LoVo (cell line): ENCODE results near the gene IQGAP1.

Experiments used
- DNase-seq: peaks from one replicate; pipeline ENCODE4 v3.0.0-alpha.2; 2016; ENCODE audit warnings: low spot score

IQGAP1 gene

DNA sequence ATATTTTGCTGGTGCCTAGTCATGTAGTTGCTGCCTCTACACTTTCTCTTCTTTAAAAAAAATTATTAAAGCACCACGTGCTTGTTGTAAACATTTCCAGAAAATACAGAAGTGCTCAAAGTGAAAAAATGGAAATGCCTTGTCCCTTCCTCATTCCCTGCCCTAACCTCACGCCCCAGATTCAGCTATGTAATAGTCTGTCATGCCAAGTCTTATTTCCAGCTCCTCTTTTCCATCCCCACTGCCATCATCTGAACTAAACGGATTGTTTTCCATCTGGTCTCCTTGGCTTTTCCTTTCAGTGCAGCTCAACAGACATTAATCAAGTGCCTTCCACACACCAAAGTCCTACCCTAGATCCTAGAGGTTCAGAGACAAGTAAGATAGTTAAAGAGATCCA is 20.5 kb upstream of the IQGAP1 start:
- no peak for DNase-seq

- DNase-seq, result no peak
These were observed 13.0 kb upstream of the IQGAP1 start for GRCh38 chr15:90375071-90375470.

- no peak for DNase-seq
These were observed 11.3 kb upstream of the IQGAP1 start for GRCh38 chr15:90376789-90377188.

- DNase-seq, result no peak
These were observed 8.8 kb upstream of the IQGAP1 start for GRCh38 chr15:90379263-90379662.

DNA sequence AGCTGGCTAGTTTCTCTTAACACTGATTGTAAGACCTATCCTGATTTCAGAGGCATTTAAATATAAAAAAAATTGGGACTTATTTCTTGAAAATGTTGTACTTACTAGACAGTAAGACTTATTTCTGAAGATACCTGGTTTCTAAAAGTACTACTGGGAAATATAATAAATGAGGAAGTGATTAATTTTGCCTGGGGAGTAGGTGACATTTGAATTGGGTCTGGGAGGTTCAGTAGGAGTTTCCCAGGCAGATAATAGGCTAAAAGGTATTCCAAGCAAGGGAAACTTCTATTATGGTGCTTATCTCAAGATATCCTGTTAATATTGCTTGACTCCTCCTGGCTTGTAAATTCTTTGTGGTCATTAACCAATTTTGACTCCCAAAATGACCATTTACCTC is 6.5 kb upstream of the IQGAP1 start:
- no peak for DNase-seq

DNA sequence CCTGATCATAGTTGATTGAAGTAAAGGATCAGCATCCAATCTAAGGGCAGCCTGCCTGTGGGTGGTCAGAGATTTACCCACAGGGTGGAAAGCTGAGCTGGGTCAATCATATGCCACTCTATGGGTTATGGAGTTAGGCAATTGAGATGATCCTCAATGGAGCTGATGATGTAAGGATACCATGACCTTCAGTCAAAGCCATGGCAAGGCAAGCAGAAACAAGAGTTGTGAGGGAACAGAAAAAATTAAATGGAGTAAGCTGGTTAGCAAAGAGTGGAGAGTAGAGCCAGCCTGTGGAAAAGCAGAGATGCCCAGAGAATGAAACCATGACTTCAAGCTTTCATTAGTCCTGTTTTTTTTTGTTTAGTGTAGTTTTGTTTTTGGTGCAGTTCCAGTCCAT is 5.7 kb upstream of the IQGAP1 start:
- DNase-seq, result no peak

GRCh38 chr15:90386221-90386620 is 1.8 kb upstream of the IQGAP1 start:
- DNase-seq, result no peak

DNA sequence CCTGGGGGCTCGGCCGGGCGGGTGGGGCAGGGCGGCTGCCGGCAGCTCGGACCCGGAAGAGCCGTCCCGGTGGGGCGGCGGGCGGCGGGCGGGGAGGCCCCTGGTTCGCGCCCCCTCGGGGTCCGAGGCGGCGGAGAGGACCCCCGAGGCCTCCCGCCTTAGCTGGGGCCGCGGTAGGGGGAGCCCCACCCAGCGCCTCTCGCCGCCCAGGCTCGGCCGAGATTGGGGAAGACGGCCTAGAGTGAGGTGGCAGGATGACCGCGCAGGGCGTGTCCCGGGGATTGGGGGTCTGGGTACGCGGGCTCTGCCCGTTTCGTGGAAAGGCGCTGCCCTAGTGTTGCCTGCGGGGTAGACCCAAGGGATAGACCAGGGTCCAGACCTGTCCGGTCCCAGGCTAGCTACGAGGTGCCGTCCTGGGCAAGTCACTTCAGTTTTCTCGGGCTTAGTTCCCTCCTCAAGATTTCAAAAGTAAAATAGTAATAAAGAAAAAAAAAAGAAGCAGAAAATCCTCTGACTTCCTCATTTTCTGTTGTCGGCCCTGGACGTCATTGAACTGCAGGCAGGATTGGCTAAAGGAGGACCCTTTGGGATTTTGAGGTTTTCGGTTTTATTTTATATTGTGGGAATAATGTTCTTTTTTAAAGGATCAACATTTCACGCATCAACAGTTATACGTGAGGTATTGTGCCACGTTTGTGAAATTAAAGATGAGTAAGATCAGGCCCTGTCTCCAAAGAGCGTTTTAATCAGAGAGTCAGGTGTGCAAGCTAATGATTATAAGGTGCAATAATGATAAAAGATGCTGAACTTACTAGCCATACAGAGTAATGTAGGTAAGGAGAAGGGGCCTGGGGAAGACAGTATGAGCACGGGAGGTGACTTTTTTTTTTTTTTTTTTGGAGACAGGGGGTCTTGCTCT is 679 bp downstream of the IQGAP1 start:
- peak; percentile 60 for DNase-seq

DNA sequence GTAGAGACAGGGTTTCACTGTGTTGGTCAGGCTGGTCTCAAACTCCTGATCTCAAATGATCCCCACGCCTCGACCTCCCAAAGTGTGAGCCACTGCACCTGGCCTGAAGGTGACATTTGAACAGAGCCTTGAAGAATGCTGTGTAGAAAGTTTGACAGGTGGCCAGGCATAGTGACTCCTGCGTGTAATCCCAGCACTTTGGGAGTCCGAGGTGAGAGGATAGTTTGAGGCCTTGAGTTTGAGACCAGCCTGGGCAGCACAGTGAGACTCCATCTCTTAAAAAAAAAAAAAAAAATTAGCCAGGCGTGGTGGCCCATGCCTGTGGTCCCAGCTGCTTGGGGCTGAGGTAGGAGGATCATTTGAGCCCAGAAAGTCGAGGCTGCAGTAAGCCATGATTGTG is 1.5 kb downstream of the IQGAP1 start:
- DNase-seq, result no peak

GRCh38 chr15:90393040-90393439 is 5.0 kb downstream of the IQGAP1 start:
- no peak for DNase-seq

DNA sequence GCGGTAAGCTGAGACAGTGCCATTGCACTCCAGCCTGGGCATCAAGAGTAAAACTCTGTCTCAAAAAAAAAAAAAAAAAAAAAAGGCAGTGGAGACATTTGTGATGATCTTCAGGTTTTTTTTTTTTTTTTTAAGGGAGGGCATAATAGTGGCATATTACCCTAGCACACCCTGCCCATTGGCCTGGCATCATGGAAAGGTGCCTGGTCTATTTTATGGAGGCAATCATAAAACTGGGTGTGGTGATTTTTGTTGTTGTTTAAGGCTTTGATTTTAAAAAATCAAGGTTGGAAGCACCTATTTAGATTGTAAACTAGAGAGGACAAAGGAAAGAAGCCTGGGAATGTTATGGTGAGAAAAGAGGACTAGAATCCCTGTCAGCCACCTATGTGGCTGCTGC is 6.0 kb downstream of the IQGAP1 start:
- DNase-seq, result peak; percentile 38

GRCh38 chr15:90394748-90395442 is 6.9 kb downstream of the IQGAP1 start:
- no peak for DNase-seq

GRCh38 chr15:90396321-90396720 is 8.3 kb downstream of the IQGAP1 start:
- no peak for DNase-seq

- DNase-seq, result peak; percentile 24
These were observed 12.1 kb downstream of the IQGAP1 start for GRCh38 chr15:90400005-90400758.

DNA sequence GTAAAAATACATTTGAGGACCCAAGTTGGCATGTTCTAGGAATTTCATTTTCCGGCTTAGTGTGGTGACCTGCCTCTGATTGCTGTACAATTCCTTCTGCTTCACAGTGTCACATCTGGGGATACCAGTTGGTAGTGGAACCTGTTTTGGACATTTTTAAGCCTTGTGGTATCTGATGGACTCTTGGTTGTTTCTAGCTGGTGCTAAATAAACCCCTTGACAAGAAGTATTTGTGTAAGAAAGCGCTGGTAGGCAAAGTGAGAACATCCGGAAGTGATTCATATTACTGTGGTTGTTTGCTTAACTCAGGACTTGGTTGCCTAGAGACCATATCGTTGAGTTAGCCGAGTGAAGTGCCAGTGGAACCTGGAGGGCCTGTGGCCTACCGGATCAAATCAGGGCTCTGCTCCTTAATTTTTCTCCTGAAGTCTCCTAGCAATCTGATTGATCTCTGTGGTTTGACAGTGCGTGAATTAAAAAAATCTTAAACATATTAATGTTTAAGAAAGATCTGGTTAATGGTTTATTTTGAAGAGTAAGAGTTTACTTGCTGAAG is 12.8 kb downstream of the IQGAP1 start:
- peak; percentile 97 for DNase-seq

DNA sequence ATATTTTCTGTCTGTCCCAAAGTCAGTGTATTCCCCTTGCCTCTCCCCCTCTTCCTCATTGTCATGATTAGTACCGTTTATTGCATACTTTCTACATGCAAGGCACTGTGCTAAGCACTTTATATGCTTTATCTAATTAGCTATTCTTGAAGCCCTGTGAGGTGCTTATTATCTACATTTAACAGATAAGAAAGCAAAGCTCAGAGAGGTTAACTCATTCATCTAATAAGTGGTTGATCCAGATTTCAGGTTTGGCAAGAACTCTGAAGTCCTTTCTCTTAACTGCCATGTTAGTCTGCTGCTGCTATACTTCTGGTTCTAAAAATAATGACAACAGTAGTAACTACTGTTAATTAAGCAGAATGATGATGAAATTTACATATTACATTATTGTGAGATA is 13.5 kb downstream of the IQGAP1 start:
- DNase-seq, result no peak

DNA sequence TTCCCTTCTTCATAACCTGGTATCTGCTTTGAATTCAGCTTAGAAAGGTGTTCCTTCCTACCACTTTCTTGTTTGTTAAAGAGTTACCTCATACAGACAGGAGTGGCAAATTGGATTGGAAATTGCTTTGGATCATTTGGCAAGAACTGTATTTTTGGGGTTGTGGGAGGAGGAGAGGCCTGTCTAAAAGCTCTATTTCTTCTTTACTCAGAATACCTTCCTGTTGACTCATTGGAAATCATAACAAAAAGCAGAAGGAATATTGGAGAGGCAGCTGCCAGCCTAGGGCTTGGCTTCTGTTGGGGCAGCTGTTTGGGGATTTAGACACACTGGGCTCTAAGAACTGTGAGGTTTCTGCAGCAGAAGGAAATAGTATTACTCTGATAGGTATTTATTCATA is 14.2 kb downstream of the IQGAP1 start:
- peak; percentile 79 for DNase-seq

- no peak for DNase-seq
These were observed 14.7 kb downstream of the IQGAP1 start for GRCh38 chr15:90402767-90403166.

DNA sequence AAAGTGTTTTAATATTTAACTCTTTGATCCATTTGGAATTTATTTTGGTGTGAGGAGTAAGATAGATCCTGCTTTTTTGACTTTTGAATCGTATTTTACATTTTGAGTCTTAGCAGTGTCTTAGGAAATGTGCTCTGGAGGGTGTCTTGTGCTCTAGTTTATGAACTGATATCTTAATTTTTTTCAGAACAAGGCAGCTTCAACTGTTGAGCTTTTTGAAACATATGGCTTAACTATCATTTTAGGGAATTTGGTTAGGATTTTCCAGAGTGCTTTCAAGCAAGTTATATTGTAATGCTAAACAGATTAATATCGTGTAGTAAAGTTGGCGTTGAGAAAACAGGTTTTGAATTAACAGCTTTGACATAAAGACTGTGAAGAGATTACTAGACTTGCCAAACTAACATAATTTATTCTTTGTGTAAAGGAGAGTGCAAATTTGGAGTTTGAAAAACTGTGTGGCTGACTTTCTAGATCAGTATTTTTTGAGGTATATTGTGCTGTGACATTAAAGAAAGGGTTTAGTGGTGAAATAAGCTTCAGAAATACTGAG is 17.1 kb downstream of the IQGAP1 start:
- no peak for DNase-seq

- no peak for DNase-seq
These were observed 19.3 kb downstream of the IQGAP1 start for GRCh38 chr15:90407336-90407735.

DNA sequence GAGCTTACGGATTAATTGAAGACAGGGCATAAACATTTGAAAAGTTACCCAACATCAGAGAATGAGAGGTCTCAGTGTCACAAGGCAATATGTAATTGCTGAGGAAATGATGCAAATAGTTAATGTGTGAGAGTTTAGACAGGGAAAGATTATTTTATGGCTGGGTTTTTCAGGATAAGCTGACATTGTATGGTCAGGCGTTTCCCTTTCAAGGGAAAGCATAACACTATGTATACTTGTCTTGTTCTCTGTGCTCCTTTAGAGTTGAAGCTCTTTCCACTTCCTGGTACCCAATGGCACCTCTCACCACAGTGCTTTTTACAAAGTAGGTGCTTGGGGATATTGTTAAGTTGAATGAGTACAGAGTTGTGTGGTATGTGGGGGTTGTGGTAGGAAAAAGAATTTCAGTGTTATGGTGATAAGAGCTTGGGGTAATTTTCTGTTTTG is 19.9 kb downstream of the IQGAP1 start:
- no peak for DNase-seq

DNA sequence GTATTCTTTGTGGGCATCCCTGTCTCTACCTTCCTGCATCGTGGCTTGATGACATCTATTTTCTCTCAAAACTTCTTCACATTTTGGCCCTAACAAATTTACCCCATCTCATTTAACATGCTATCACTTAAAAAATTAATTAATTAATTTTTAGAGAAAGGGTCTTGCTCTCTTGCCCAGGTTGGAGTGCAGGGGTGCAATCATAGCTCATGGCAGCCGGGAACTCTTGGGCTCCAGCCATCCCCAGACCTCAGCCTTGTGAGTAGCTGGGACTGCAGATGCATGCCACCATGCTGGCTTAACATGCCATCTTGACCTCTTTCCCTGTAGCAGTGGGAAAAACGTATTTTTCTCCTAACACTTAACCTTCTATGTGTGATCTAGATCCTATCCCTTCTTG is 20.6 kb downstream of the IQGAP1 start:
- DNase-seq, result no peak
